Measurements from ENCODE around the gene RILPL2.
"Not testable (repeated sequence)": the region's sequence is repeated elsewhere in the genome, so short reads cannot be mapped to it uniquely, and the experiment has no call there.

Gene RILPL2

DNA sequence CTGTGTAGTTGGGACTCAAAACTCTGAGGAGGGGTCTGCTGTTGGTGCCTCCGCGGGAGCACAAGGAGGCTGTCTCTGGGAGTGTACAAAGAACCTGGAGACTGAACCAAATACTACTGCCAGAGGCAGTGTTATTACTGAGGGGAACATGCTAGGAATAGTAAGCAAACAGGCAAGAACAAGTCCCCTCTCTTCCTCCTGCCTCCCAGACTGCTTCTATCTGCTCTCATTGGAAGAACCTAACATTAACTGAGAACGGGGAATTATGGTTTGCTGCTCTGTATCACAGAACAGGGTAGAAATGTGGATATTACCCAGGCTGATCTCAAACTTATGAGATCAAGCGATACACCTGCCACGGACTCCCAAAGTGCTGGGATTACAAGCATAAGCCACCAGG is 57.1 kb downstream of the RILPL2 start:
- no peak for DNase-seq

DNA sequence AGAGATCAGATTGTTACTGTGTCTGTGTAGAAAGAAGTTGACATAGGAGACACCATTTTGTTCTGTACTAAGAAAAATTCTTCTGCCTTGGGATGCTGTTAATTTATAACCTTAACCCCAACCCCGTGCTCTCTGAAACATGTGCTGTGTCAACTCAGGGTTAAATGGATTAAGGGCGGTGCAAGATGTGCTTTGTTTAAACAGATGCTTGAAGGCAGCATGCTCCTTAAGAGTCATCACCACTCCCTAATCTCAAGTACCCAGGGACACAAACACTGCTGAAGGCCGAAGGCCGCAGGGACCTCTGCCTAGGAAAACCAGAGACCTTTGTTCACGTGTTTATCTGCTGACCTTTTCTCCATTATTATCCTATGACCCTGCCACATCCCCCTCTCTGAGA is 64.1 kb downstream of the RILPL2 start:
- DNase-seq: not testable (repeated sequence)

DNA sequence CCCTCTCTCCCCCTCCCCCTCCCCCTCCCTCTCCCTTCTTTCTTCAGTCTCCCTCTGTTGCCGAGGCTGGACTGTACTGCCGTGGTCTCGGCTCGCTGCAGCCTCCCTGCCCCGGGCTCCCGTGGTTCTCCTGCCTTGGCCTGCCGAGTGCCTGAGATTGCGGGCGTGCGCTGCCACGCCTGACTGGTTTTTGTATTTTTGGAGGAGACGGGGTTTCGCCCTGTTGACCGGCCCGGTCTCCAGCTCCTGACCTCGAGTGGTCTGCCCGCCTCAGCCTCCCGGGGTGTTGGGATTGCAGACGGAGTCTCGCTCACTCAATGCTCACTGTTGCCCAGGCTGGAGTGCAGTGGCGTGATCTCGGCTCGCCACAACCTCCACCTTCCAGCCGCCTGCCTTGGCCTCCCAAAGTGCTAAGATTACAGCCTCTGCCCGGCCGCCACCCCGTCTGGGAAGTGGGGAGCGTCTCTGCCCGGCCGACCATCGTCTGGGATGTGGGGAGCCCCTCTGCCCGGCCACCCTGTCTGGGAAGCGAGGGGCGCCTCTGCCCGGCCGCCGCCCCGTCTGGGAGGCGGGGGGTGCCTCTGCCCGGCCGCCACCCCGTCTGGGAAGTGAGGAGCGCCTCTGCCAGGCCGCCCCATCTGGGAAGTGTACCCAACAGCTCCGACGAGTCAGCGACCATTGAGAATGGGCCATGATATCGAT is 64.7 kb downstream of the RILPL2 start:
- DNase-seq: not testable (repeated sequence)

DNA sequence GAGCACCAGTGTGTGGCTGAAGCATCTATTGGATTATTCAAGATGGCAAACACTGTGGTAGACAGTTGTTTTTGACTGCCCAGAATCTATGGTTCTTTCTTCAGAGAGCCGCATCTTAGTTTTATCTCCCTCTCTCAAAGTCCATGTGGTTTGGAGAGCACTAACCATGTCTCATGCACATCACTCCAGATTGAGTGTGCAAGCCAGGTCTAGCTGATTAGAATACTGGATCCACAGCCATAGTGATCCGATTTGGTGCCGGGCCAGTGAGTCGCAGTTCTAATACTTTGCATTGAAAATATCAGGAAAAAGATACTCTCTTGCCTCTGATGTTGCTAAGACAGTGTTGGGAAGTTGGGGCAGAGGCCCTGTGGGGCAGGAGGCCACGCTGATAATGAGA is 67.3 kb downstream of the RILPL2 start:
- DNase-seq: no peak

DNA sequence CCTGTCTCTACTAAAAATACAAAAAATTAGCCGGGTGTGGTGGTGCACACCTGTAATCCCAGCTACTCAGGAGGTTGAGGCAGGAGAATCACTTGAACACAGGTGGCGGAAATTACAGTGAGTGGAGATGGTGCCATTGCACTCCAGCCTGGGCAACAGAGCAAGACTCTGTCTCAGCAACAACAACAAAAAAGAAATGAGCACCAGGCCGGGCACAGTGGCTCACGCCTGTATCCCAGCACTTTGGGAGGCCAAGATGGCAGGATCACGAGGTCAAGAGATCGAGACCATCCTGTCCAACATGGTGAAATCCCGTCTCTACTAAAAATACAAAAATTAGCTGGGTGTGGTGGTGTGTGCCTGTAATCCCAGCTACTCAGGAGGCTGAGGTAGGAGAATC is 68.1 kb downstream of the RILPL2 start:
- DNase-seq: not testable (repeated sequence)

DNA sequence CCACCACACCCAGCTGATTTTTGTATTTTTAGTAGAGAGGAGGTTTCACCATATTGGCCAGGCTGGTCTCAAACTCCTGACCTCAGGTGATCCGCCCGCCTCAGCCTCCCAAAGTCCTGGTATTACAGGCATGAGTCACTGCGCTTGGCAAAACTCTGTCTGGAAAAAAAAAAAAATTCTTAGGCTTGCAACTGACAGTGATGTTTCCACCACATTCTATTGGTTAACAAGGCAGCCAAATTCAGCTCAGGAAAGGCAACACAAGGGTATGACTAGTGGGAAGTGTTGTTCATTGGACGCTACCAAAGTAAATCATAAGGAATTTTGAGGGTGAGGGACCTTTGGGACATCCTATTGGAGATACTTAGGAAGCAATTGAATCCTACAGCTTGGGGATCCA is 69.0 kb downstream of the RILPL2 start:
- no peak for DNase-seq

Measured in fibroblast of skin of back (primary cell).